ENCODE data around the gene SNTG2. TPM values are rescaled to one million over a fixed set of nuclear protein-coding genes. Genes with fewer than 3 reads are reported as not detected.
"Not testable (repeated sequence)": the region's sequence is repeated elsewhere in the genome, so short reads cannot be mapped to it uniquely, and the experiment has no call there.

SNTG2 gene
- total and polyA plus RNA-seq, 7 donors, result 0.26 to 1.7 (median 0.73) TPM; not detected in 2

DNA sequence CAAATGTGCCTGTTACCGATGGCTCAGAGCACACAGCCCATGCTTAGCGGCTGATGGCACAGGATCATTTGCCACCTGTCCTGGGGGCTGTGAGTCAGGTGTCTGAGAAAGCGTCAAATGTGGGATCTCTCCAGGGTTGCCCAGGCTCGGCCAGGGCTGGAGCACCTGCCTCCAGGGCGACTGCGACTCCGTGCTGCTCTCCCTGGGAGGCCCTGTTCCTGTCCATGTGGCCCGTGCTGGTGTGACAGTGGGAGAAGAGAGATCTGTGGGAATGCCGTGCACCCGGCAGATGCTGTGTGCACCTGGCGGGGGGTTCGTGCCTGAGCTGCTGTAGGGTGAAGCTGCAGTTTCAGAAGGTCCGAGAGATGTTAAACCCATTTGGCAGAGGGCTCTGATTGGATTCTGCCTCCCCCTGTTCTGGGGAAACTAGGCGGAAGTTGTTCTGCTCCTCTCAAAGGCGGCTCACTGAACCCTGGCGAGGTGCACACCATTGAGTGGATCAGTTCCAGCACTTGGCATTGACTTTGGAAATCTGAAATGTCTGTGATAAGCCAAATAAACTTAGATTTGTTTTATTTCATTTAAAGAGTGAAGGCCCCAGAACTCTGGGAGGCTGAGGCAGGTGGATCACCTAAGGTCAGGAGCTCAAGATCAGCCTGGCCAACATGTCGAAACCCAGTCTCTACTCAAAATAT, 428.0 kb downstream of the SNTG2 start:
- no peak overlapping the region for H3K4me3 ChIP-seq
- intact Hi-C loops (cut with DNase I), result loop anchor here in 1 of 2 donors (10.0 kb wide), 1 partner anchor 134 kb away; no protein-coding TSS in a partner anchor
- H3K27ac ChIP-seq, result no peak overlapping the region

DNA sequence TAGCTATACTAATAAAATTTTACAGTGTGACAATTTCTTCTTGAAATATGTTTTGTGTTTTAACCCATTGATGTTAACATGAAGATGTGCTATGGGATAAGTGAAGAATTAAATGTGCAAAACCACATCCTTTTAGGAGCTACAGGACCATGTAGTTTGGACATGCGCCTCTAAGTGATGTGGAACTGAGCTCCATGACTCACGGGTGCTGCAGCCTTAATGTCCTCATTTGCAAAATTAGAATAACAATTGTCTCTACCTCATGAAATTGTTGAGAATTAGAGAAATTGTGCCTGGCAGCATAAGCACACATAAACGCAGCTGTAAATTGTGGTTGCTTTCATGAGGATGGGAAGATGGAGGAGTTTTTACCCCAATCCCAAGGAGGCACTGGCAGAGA, 431.0 kb downstream of the SNTG2 start:
- no peak overlapping the region for H3K4me3 ChIP-seq
- peaks cover 5% of the 10 kb centered on the region for H3K9me3 ChIP-seq
- intact Hi-C loops (cut with DNase I), result no loop called here
- TF ChIP-seq, protein P1, sequence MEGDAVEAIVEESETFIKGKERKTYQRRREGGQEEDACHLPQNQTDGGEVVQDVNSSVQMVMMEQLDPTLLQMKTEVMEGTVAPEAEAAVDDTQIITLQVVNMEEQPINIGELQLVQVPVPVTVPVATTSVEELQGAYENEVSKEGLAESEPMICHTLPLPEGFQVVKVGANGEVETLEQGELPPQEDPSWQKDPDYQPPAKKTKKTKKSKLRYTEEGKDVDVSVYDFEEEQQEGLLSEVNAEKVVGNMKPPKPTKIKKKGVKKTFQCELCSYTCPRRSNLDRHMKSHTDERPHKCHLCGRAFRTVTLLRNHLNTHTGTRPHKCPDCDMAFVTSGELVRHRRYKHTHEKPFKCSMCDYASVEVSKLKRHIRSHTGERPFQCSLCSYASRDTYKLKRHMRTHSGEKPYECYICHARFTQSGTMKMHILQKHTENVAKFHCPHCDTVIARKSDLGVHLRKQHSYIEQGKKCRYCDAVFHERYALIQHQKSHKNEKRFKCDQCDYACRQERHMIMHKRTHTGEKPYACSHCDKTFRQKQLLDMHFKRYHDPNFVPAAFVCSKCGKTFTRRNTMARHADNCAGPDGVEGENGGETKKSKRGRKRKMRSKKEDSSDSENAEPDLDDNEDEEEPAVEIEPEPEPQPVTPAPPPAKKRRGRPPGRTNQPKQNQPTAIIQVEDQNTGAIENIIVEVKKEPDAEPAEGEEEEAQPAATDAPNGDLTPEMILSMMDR (IDR thresholded peaks at IDR 0.05), result no peak
- H3K36me3 ChIP-seq (ENCODE audit: insufficient read depth in 1 of 2, low read depth in 1 of 2), result no peaks in the 10 kb centered on the region
- no peak for DNase-seq
- no peak overlapping the region for H3K27ac ChIP-seq
- H3K27me3 ChIP-seq (ENCODE audit: insufficient read depth in 3 of 3, low read length in 2 of 3), result no peaks in the 10 kb centered on the region
- no peak for ATAC-seq
- WGBS, 3 donors, result 80 to 84% (median 82%) methylated on average over 3 of the region's 3 CpGs
- H3K4me1 ChIP-seq, result no peaks in the 10 kb centered on the region

More for the DNA sequence above, 428.0 kb downstream of the SNTG2 start:
- ATAC-seq (no peak), DNase-seq (no peak)
- WGBS, 3 donors, result 77 to 80% (median 79%) methylated on average over 17 of the region's 17 CpGs
- H3K27me3 ChIP-seq (ENCODE audit: insufficient read depth in 3 of 3, low read length in 2 of 3), result no peaks in the 10 kb centered on the region
- H3K9me3 ChIP-seq, result peaks cover 5% of the 10 kb centered on the region
- no peaks in the 10 kb centered on the region for H3K36me3 ChIP-seq (ENCODE audit: insufficient read depth in 1 of 2, low read depth in 1 of 2)
- no peaks in the 10 kb centered on the region for H3K4me1 ChIP-seq
- TF ChIP-seq, protein P1 (IDR thresholded peaks at IDR 0.05), result no peak

DNA sequence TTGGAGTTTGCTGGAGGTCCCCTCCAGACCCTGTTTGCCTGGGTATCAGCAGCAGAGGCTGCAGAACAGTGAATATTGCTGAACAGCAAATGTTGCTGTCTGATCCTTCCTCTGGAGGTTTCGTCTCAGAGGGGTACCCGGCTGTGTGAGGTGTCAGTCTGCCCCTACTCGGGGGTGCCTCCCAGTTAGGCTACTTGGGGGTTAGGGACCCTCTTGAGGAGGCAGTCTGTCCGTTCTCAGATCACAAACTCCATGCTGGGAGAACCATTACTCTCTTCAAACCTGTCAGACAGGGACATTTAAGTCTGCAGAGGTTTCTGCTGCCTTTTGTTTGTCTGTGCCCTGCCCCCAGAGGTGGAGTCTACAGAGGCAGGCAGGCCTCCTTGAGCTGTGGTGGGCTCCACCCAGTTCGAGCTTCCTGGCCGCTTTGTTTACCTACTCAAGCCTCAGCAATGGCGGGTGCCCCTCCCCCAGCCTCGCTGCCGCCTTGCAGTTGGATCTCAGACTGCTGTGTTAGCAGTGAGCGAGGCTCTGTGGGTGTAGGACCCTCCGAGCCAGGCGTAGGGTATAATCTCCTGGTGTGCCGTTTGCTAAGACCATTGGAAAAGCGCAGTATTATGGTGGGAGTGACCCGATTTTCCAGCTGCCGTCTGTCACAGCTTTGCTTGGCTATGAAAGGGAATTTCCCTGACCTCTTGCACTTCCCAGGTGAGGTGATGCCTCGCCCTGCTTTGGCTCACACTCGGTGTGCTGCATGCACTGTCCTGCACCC, 437.5 kb downstream of the SNTG2 start:
- H3K27me3 ChIP-seq (ENCODE audit: insufficient read depth in 3 of 3, low read length in 2 of 3); H3K4me1 ChIP-seq; H3K9me3 ChIP-seq; H3K27ac ChIP-seq; H3K36me3 ChIP-seq (ENCODE audit: insufficient read depth in 1 of 2, low read depth in 1 of 2); intact Hi-C loops (cut with DNase I); DNase-seq; ATAC-seq; H3K4me3 ChIP-seq: not testable (repeated sequence)
- 61 to 77% (median 61%) methylated on average over 18 of the region's 18 CpGs for WGBS, 3 donors

DNA sequence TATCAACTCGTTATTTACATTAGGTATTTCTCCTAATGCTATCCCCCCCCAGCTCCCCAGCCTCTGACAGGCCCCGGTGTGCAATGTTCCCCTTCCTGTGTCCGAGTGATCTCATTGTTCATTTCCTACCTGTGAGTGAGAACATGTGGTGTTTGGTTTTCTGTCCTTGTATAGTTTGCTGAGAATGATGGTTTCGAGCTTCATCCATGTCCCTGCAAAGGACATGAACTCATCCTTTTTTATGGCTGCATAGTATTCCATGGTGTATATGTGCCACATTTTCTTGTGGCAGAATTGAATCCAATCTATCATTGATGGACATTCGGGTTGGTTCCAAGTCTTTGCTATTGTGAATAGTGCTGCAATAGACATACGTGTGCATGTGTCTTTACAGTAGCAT, 439.5 kb downstream of the SNTG2 start:
- DNase-seq; ATAC-seq; H3K4me1 ChIP-seq; H3K27ac ChIP-seq; H3K9me3 ChIP-seq; H3K36me3 ChIP-seq (ENCODE audit: insufficient read depth in 1 of 2, low read depth in 1 of 2); H3K27me3 ChIP-seq (ENCODE audit: insufficient read depth in 3 of 3, low read length in 2 of 3); intact Hi-C loops (cut with DNase I); H3K4me3 ChIP-seq: not testable (repeated sequence)
- WGBS, 3 donors, result 80 to 85% (median 82%) methylated on average over 6 of the region's 6 CpGs

DNA sequence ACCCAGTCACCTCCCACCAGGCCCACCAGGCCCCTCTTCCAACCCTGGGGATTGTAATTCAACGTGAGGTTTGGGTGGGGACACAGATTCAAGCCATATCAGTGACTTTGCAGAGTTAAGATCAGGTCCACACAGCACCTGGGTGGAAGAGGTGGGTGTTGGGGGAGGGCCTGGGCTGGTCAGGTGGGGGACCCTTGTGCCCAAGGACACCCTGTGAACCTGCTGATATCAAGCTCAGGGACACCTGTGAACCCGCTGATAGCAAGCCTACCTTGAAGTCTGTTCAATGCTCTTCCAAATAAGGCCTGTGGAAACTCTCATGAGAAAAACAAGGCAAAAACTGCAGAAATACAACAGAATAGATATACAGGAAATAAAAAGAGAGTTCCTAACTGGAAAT, 442.7 kb downstream of the SNTG2 start:
- Histone ChIP-seq H3K27me3 (ENCODE audit: insufficient read depth in 3 of 3, low read length in 2 of 3) (peaks cover 0 to 5% (median 0%) of the 10 kb centered on the region in 3 donors), H3K36me3 (ENCODE audit: insufficient read depth in 1 of 2, low read depth in 1 of 2) (no peaks in the 10 kb centered on the region), H3K9me3 (no peaks in the 10 kb centered on the region), H3K27ac (no peak overlapping the region), H3K4me1 (no peaks in the 10 kb centered on the region), H3K4me3 (no peak overlapping the region)
- DNase-seq (no peak), ATAC-seq (no peak)
- 83 to 86% (median 84%) methylated on average over 2 of the region's 2 CpGs for WGBS, 3 donors
- intact Hi-C loops (cut with DNase I), result no loop called here
- TF ChIP-seq, protein P1 (IDR thresholded peaks at IDR 0.05), result no peak
